Loucy (cell line): Measurements from ENCODE around the gene CEP43.
A peak's percentile ranks its signal among the peaks of the same experiment; 100 is the strongest.

Experiments
- H2AFZ ChIP-seq: fragments of 200-600 bp; sonication (generic); 2 replicates; pipeline ENCODE4 v1.6.0; 2016; ENCODE audit warnings: antibody characterized with exemption, mild to moderate bottlenecking, low read length, moderate library complexity
- H3F3A ChIP-seq: fragments of 200-600 bp; 2 replicates; pipeline ENCODE4 v1.6.0; 2016; ENCODE audit warnings: antibody characterized with exemption, low read depth, mild to moderate bottlenecking
- H3K27me3 ChIP-seq: fragments of 200-600 bp; sonication (generic); 2 replicates; pipeline ENCODE4 v1.6.1; 2014; ENCODE audit warnings: low read length, mild to moderate bottlenecking; ENCODE audit not compliant: insufficient read depth, poor library complexity, severe bottlenecking
- H3K36me3 ChIP-seq: fragments of 200-600 bp; sonication (generic); 2 replicates; pipeline ENCODE4 v1.6.1; 2016; ENCODE audit warnings: low read length; ENCODE audit not compliant: insufficient read depth
- H3K4me1 ChIP-seq: fragments of 200-600 bp; sonication (generic); 2 replicates; pipeline ENCODE4 v1.5.1; 2014; ENCODE audit warnings: low read length, mild to moderate bottlenecking; ENCODE audit not compliant: insufficient read depth, poor library complexity, severe bottlenecking
- H3K4me2 ChIP-seq: fragments of 200-600 bp; sonication (generic); 2 replicates; pipeline ENCODE4 v1.6.0; 2014; ENCODE audit warnings: antibody characterized with exemption, low read length, low read depth, mild to moderate bottlenecking; ENCODE audit not compliant: poor library complexity, severe bottlenecking
- H3K4me3 ChIP-seq: fragments of 200-600 bp; sonication (generic); 2 replicates; pipeline ENCODE4 v1.5.1; 2014; ENCODE audit warnings: low read length, mild to moderate bottlenecking, mixed read lengths; ENCODE audit not compliant: poor library complexity, severe bottlenecking
- H3K79me2 ChIP-seq: fragments of 200-600 bp; sonication (generic); 2 replicates; pipeline ENCODE4 v1.6.1; 2014; ENCODE audit warnings: low read length; ENCODE audit not compliant: insufficient read depth
- H3K9ac ChIP-seq: fragments of 200-600 bp; sonication (generic); 2 replicates; pipeline ENCODE4 v1.6.0; 2014; ENCODE audit warnings: mild to moderate bottlenecking, low read depth, low read length, moderate library complexity; ENCODE audit not compliant: poor library complexity, severe bottlenecking
- H3K9me2 ChIP-seq: fragments of 200-600 bp; sonication (generic); replicated peaks from 2 replicates; pipeline ENCODE4 v1.6.1; 2016; ENCODE audit warnings: low read depth, low read length, mixed read lengths
- H3K9me3 ChIP-seq: fragments of 200-600 bp; sonication (generic); 2 replicates; pipeline ENCODE4 v1.6.1; 2014; ENCODE audit warnings: mild to moderate bottlenecking, antibody characterized with exemption, low read length, low read depth; ENCODE audit not compliant: insufficient read depth
- H4K20me1 ChIP-seq: fragments of 200-600 bp; sonication (generic); 2 replicates; pipeline ENCODE4 v1.6.0; 2014; ENCODE audit warnings: antibody characterized with exemption, low read length, mild to moderate bottlenecking; ENCODE audit not compliant: insufficient read depth, poor library complexity, severe bottlenecking
- CTCF ChIP-seq: fragments of 200-600 bp; sonication (generic); conservative IDR thresholded peaks from 2 replicates; pipeline ENCODE4 v1.5.1; 2014; ENCODE audit warnings: mild to moderate bottlenecking, antibody characterized with exemption, low read length
- EZH2phosphoT487 ChIP-seq: fragments of 200-600 bp; IDR thresholded peaks from 2 replicates; pipeline ENCODE4 v1.6.1; 2018; ENCODE audit warnings: antibody characterized with exemption, mild to moderate bottlenecking, moderate library complexity, borderline replicate concordance

Gene CEP43

GRCh38 chr6:166997348-166997747 lies 1.8 kb upstream of the CEP43 start:
- Histone ChIP-seq H2AFZ (no peak overlapping the region), H3F3A (no peaks in the 10 kb centered on the region), H3K9me2 (no peaks in the 10 kb centered on the region), H3K9me3 (no peaks in the 10 kb centered on the region), H3K79me2 (peaks cover 94% of the 10 kb centered on the region), H3K4me3 (peak overlapping the region; percentile 97), H3K27me3 (no peaks in the 10 kb centered on the region), H3K9ac (peak overlapping the region; percentile 91), H3K4me2 (peak overlapping the region; percentile 74), H4K20me1 (peaks cover 34% of the 10 kb centered on the region), H3K4me1 (peaks cover 40% of the 10 kb centered on the region), H3K36me3 (no peaks in the 10 kb centered on the region)
- TF ChIP-seq EZH2phosphoT487 (no peak), CTCF (no peak)

- no peak overlapping the region for H2AFZ ChIP-seq
- H3K4me3 ChIP-seq = peak overlapping the region; percentile 97
- peaks cover 39% of the 10 kb centered on the region for H4K20me1 ChIP-seq
These were observed 1.4 kb upstream of the CEP43 start for GRCh38 chr6:166997768-166998255.

GRCh38 chr6:166998256-166999144 lies 697 bp upstream of the CEP43 start:
- peaks cover 50% of the 10 kb centered on the region for H3K4me1 ChIP-seq
- TF ChIP-seq CTCF = no peak
- TF ChIP-seq EZH2phosphoT487 = no peak
- peak overlapping the region; percentile 74 for H3K4me2 ChIP-seq
- H3K9me2 ChIP-seq = no peaks in the 10 kb centered on the region
- H2AFZ ChIP-seq = peak overlapping the region; percentile 78
- peak overlapping the region; percentile 91 for H3K9ac ChIP-seq
- peaks cover 46% of the 10 kb centered on the region for H4K20me1 ChIP-seq
- peaks cover 94% of the 10 kb centered on the region for H3K79me2 ChIP-seq
- no peaks in the 10 kb centered on the region for H3K36me3 ChIP-seq
- H3K9me3 ChIP-seq = no peaks in the 10 kb centered on the region
- no peaks in the 10 kb centered on the region for H3F3A ChIP-seq
- H3K4me3 ChIP-seq = peak overlapping the region; percentile 97
- H3K27me3 ChIP-seq = no peaks in the 10 kb centered on the region

More at GRCh38 chr6:166997768-166998255, 1.4 kb upstream of the CEP43 start:
- Histone ChIP-seq H3F3A (no peaks in the 10 kb centered on the region), H3K4me1 (peaks cover 45% of the 10 kb centered on the region), H3K9me2 (no peaks in the 10 kb centered on the region), H3K27me3 (no peaks in the 10 kb centered on the region), H3K9ac (peak overlapping the region; percentile 91), H3K79me2 (peaks cover 94% of the 10 kb centered on the region), H3K36me3 (no peaks in the 10 kb centered on the region), H3K4me2 (peak overlapping the region; percentile 74), H3K9me3 (no peaks in the 10 kb centered on the region)
- TF ChIP-seq CTCF (peak; percentile 45), EZH2phosphoT487 (no peak)
